HG02610 (cell line): ENCODE results near the gene NOL9.
A peak's percentile ranks its signal among the peaks of the same experiment; 100 is the strongest.
"Not testable (repeated sequence)": the region's sequence is repeated elsewhere in the genome, so short reads cannot be mapped to it uniquely, and the experiment has no call there.

ENCODE experiments used
- ATAC-seq: cut with Tn5 transposase; IDR thresholded peaks from one replicate; pipeline ENCODE4 v1.9.1; 2021; ENCODE audit warnings: mild to moderate bottlenecking, moderate library complexity; ENCODE audit not compliant: unreplicated experiment

Gene NOL9

GRCh38 chr1:6554031-6554906 lies at the start of gene NOL9:
Gene NOL9, minus strand, starts transcription at chr1:6554513. Its CDS starts 11 bp downstream, at chr1:6554502.
- ATAC-seq, result peak; percentile 93

GRCh38 chr1:6603238-6603914 lies 49.1 kb upstream of the NOL9 start:
- ATAC-seq, result peak; percentile 15

- peak; percentile 46 for ATAC-seq
Measured at GRCh38 chr1:6602669-6603237, 48.4 kb upstream of the NOL9 start, which contains the start of gene KLHL21. Gene KLHL21, minus strand, starts transcription at chr1:6602869. Its CDS starts 52 bp downstream, at chr1:6602817.

DNA sequence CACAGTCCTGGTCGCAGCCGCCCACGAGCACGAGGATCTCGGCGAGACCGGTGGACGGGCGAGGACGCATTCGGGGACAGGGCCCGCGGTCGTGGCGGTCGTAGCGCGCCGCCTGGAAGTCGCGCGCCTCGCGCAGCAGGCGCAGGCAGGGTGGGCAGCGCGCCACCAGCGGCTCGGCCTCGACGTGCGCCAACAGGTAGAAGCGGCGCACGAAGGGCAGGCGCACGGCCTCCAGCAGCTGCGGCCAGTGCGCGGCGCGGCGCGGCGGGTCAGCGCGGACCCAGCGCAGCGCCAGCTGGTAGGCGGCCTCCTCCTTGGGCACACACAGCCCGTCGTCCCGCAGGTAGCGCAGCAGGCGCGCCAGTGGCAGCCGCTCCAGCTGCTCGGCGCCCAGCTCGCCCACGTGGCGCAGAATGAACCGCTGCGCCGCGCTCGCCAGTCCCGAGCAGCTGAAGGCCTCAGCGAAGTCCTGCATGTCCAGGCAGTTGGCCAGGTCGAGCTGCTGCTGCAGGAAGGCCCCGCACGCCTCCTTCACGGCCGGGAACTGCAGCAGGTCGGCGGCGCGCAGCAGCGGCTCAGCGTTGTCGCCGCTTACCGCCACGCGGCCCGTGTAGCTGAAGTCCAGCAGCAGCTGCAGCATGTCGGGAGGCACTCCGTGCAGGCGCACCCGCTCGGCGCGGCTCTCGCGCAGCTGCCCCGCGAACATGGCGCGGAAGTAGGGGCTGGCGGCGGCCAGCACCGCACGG lies 47.8 kb upstream of the NOL9 start:
- peak; percentile 26 for ATAC-seq

DNA sequence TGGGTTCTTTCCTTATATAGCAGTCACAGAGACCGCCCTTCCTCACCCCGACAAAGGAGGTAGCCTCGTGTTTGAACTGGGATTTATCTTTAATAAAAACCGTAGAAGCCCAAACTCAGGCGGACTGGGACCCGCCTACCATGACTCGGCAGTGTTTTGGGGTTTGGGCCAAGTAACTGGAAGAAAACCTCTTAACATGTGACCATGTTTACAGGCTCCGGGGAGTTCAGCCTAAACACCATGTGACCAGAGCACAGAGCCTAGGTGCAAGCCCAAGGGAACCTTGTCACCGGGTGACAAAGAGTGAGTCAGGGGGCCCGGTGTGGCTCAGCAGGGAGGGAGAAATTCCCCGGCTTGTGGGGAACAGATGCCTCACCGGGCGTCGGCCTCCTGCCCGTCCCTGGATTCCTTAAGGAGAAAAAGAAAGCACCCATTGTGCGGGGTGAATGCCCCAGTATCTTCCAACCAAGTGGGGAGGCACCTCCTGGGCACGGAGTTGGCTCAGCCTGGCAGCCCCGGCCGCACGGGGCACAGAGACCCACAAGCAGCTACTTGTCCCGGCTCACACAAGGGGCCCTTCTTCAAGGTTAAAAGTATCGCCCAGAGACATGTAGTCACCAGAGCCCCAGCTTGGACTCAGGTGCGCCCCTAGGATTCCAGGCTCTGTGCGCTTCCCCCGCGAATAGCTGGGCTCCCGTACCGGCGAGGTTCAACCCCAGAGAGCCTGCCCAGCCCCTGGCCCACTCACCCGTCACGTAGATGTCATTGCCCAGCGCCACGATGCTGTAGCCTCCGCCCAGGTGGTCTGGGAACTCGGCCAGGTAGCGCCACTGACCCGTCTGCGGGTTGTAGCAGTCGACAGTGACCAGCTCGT lies 47.0 kb upstream of the NOL9 start:
- ATAC-seq, result peak; percentile 32

DNA sequence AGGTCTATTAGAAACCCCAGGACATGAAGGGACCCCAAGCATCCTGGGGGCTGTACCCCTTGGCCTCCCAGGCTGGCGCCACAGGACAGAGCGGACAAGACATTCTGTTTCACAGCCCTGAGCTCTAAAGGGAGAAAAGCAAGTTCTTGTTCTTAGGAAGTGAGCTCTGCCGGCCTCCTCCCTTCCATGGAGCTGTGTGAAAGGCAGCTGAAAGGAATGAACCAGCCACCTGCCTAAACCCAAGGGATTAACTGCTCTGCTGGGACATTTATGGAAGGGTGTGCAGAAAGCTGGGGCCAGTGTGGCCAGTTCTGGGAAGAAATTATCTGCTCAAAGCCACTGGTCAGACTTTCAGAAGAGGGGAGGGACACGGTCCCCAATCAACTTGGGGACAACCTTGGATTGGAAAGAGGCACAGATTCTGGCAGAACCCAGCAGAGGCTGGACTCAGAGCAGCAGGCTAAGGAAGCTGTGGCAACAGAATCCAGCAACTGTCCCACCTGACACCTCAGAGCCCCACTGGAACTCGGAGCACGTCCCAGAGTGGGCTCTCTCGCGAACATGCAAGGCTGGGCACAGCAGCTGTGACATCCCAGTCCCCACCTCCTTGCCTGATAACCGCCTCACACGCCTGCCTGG lies 46.2 kb upstream of the NOL9 start:
- peak; percentile 14 for ATAC-seq

GRCh38 chr1:6599991-6600390 lies 45.7 kb upstream of the NOL9 start:
- not testable (repeated sequence) for ATAC-seq

- no peak for ATAC-seq
Measured at GRCh38 chr1:6599141-6599975, 45.0 kb upstream of the NOL9 start.

DNA sequence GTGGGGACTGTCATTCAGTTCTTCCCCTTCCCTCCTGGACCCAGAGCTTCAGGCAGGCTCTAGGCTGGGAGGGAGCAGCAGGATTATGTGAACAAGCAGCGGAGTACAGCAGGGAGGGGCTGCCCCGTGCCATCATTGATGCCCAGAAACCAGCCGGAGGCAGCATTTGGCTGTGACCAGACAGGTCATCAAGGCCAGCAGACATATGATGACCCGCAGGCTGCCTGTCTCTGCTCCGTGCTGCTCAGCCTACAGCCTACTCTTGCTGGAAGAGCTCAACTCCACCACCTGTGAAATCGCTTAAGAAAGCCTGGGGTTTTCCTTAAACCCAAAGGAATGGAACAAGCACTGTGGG lies 43.4 kb upstream of the NOL9 start:
- no peak for ATAC-seq

- no peak for ATAC-seq
Measured at GRCh38 chr1:6596886-6597776, 42.8 kb upstream of the NOL9 start.

DNA sequence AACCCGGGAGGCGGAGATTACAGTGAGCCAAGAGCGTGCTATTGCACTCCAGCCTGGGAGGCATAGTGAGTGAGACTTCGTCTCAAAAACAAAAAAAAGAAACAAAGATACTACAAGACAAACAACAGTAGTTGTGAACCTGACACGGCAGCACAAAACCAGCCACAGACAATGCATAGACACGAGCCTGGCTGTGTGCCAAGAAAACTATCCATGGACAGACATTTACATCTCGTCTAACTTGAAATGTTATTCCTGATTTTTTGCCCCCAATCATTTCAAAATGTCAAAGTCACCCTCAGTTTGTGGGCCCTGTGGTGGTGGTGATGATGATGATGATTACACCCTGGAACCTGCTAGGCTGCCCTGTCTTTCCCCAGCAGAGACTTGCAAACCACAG lies 42.0 kb upstream of the NOL9 start:
- no peak for ATAC-seq

- ATAC-seq, result no peak
Measured at GRCh38 chr1:6594977-6595740, 40.8 kb upstream of the NOL9 start.

DNA sequence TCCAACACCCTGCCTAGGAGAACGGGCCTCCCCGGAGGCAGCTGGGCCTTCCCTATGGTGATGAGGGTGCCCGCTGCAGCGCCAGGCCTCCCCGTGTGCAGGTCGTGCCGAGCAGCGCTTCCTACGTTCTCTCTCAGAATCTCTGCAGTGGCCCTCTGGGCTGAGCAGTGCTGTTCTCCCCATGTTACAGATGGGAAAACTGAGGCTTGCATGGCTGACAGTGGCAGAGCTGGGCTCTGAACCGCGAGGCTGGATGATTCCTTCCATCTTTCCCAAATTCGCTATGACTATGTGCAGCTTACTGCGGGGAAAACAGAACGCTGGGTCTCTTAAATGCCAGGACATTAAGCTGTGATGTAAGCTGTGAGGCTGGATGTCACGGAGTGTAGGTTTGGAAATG lies 39.5 kb upstream of the NOL9 start:
- no peak for ATAC-seq

DNA sequence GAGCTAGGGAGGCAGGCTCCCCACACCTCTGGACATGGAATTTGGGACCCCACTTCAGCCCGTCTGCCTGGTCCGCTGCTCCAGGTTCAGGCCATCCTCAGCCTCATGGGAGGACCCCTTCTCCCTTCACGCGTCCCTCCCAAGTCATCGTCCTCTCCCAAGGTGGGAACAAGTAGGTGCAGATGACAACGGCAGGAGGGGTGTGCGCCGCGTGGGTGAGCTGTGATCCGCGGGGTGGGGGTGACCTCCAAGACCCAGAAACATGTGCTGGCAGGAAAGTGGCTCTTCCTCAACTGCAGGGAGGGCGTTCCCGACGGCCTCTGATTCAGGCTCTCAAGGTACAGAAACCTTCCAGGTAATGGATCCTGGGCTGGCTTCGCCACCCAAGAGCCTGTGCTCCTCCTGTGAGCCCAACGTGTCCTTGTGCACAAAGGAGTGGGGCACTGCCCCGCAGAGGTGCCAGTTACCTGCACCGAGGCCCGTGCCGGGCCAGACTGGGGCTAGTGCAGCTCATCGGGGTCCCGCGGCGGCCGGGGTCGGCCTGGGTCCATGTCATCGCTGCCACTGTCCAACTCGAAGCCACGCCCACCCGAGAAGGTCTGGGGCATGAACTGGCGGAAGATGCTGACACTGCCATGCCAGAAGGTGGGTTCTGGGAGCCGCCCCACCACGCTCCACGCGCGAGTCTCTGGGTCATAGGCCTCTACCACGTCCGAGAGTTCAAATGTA lies 38.7 kb upstream of the NOL9 start:
- no peak for ATAC-seq

- no peak for ATAC-seq
Measured at GRCh38 chr1:6592441-6592840, 38.1 kb upstream of the NOL9 start.

- no peak for ATAC-seq
Measured at GRCh38 chr1:6591644-6592043, 37.3 kb upstream of the NOL9 start.
